Ramos (cell line): ENCODE results near the gene GABBR2.

Experiments used
- in situ Hi-C: fragments of 300-500 bp; cut with MboI; formaldehyde crosslinking; loops from one replicate; pipeline ENCODE4 v1.14.3; 2022; ENCODE audit warnings: low sequenced_read_pairs; ENCODE audit not compliant: unreplicated experiment

GABBR2 gene

DNA sequence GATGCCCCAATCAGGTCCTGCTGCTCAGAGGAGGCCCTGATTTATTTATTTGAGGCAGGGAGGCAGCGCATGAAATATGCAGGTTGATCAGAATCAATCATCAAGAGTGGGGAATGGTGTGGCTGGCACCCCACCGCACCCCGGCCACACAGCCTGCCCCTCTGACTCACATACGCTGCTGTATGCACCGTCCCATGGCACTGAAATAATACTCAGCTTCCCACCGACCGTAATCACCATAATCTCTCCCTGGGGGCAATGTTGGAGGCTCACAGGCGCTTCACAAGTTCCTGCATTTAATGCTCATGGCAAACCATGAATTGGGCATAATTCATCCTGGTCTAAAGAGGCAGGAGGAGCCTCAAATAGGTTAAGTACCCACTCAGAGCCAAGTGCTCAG lies 312.1 kb downstream of the GABBR2 start:
- in situ Hi-C loops, result no loop called here

DNA sequence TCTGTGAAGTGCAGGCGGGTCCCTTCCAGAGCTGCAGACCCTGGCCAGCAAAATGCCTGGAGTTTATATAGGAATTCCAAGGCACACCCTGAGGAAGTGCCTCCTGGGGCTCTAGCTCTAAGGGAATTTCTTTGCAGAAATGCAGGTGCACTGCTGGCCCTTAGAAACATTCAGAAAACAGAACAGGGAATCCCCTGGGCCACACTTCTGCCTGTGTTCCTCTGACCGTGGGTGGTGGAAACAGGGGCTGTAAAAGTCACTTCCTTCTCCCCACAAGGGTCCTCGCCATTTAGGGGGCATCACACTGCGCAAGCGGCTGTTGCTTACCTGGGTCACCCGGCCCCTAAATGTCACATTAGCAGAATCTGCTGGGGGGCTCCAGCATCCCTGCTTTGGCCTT lies 312.5 kb downstream of the GABBR2 start:
- in situ Hi-C loops, result no loop called here

DNA sequence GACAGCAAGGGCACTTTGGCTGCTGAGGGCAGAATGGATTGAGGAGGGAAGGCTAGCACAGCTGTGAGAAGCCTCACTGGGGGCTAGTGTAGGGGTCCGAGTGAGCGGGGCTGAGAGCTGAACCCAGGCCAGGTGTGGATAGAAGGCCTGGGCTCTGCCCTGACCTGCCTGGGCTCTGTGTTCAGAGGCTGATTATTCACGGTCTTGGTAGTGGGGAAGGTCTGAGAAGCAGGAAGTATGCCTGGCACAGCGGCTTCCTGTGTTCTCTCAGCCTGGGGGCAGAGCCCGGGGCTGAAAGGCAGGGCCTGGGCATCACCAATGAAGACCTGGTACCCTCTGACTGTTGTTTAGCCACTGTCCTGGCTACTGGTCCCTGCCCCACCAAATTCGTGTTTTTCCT lies 316.9 kb downstream of the GABBR2 start:
- in situ Hi-C loops, result no loop called here

GRCh38 chr9:98391406-98391805 lies 317.3 kb downstream of the GABBR2 start:
- in situ Hi-C loops, result no loop called here

GRCh38 chr9:98385751-98386150 lies 323.0 kb downstream of the GABBR2 start:
- in situ Hi-C loops, result no loop called here

DNA sequence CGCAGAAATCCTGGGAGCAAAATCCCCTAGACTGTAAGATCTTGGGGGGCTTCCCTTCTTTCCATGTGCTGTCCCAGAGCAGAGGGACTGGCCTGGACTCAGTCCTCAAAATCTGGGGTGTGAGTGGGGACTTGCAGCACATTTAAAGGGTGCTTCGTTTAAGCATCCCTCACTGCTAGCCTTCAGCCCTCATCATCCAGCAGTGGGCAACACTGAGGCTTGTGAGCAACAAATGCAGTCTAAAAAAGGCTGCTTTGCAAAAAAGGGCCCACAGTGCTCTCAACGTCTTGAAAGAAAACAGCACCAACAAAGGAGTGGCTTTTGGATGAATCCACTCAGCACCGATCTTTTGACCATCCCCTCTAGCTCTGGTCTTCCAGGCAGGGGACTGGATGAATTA lies 325.0 kb downstream of the GABBR2 start:
- in situ Hi-C loops, result no loop called here

GRCh38 chr9:98381311-98382103 lies 327.2 kb downstream of the GABBR2 start:
- in situ Hi-C loops, result no loop called here

- in situ Hi-C loops, result no loop called here
Observed at GRCh38 chr9:98380065-98380681, 328.6 kb downstream of the GABBR2 start.

DNA sequence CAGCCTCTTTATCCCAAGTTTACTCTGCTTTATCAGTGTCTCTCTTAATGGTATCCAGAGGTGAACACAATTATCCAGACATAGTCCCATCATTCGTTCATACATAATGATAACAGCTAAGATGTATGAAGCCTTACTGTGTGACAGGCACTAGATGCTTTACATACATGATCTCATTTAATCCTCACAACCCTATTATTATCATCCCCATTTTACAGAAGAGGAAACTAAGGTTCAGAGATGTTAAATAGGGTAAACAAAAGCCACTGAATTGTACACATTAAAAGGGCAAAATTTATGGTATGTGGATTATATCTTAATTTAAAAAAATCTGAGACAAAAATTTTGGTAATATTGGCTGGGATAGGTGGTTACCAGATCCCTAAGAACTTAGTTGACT lies 329.2 kb downstream of the GABBR2 start:
- in situ Hi-C loops, result no loop called here

DNA sequence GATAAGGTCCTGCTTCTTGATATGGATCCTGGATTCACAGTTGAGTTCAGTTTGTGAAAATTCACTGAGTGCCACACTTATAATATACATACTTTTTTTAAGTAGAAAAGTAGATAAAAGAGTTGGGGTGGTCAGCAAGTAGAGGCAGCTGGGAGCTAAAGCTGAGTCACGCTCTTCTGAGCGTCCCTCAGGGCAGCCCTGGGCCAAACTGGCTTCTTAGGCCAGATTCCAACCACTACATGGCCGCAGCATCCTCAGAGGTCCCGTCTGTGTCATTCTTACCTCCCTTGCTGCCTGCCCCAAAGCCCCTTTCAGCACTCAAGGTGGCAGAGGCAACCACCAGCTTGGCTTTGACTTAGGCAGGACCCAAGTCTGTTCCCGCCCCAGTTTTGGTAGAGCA lies 329.9 kb downstream of the GABBR2 start:
- in situ Hi-C loops, result no loop called here

DNA sequence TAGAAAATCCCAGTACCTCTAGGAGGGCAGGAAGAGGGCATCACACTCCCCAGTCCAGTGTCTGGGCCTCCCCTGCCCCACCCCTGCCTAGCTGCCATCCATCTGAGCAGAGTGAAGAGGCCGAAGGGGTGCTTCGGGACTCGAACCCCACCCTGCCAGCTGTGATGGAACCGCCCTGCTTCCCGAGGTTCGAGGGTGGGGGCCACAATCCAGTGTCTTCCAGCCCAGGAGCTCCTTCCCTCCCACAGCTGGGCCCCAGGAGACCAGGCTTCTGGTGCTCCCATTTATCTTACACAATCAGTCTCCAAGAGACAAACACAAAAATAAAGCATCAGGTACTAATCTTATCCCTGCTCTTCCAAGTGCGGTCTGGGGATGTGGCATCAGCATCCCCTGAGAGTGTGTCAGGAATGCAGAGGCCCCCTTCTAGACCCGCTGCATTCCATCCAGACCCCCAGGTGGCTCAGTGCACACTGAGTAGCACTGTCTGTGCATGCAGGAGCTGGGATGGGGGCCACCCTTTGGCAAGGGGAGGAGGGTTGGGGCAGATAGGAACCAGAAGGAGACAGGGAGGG lies 330.4 kb downstream of the GABBR2 start:
- in situ Hi-C loops, result no loop called here

GRCh38 chr9:98375138-98375726 lies 333.5 kb downstream of the GABBR2 start:
- in situ Hi-C loops, result no loop called here

GRCh38 chr9:98374385-98375051 lies 334.2 kb downstream of the GABBR2 start:
- in situ Hi-C loops, result no loop called here

- in situ Hi-C loops, result no loop called here
Observed at GRCh38 chr9:98373609-98374008, 335.1 kb downstream of the GABBR2 start.

GRCh38 chr9:98372077-98372836 lies 336.5 kb downstream of the GABBR2 start:
- in situ Hi-C loops, result no loop called here

DNA sequence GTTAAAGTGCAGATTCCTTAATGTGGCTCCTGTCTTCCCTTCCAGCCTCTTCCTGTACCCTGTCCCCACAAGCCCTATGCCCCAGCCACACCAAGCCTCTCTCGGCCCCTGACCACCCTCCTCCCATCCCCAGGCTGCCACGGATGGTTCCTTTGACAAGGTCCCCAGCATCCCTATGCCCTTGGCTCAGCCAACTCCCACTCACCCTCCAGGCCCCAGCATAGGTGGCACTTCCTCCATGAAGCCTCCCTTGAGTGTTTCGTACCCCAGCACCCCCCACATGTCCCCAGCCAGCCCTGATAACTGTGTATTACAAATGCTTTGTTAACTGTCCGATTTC lies 337.8 kb downstream of the GABBR2 start:
- in situ Hi-C loops, result no loop called here

GRCh38 chr9:98370300-98370975 lies 338.3 kb downstream of the GABBR2 start:
- in situ Hi-C loops, result no loop called here

- in situ Hi-C loops, result no loop called here
Observed at GRCh38 chr9:98369896-98370295, 338.8 kb downstream of the GABBR2 start.

- in situ Hi-C loops, result no loop called here
Observed at GRCh38 chr9:98369471-98369870, 339.3 kb downstream of the GABBR2 start.

DNA sequence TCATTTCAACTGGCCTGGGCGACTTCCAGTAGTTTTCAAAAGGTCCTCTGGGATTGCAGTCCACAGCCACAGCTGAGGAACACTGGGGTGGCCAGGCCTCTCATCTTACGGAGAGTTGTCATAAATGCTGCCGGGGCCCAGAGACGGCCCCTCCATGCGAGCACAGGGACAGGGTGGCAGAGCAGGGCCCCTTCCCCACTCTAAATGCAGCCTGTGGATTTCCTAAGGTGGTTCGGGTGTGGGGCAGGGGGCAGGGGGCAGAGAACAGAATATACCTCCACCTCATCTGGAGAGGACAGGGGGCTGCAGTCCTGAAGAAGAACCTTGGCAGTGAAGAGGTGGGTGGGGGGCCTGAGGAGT lies 339.7 kb downstream of the GABBR2 start:
- in situ Hi-C loops, result no loop called here
